Heart left ventricle (tissue), 16 donors: ENCODE measurements around the gene FGF2. TPM values are rescaled to one million over a fixed set of nuclear protein-coding genes. Genes with fewer than 3 reads are reported as not detected.

ENCODE experiments used
- ATAC-seq, 4 donors: fragments of 200-7000 bp; cut with Tn5 transposase; one replicate each; pipeline ENCODE4 v1.9.1; 2020 to 2022; ENCODE audit warnings: moderate library complexity in 4 of 4, mild to moderate bottlenecking in 3 of 4, moderate number of reproducible peaks in 1 of 4
- DNase-seq, 5 donors: peaks; one replicate each; pipeline ENCODE4 v3.0.0-alpha.2; 2020
- H3K27ac ChIP-seq, 12 donors: fragments of 200-600 bp; sonication (generic) in 4 of 12; one replicate each; pipeline versions ENCODE4 v1.5.0 to v1.8.0; 2016 to 2022; ENCODE audit warnings: mild to moderate bottlenecking in 2 of 12
- H3K27me3 ChIP-seq, 9 donors: fragments of 200-600 bp; sonication (generic) in 2 of 9; one replicate each; pipeline versions ENCODE4 v1.5.1 to v1.8.0; 2016 to 2022; ENCODE audit warnings: mild to moderate bottlenecking in 3 of 9
- H3K36me3 ChIP-seq, 9 donors: fragments of 200-600 bp; sonication (generic) in 2 of 9; one replicate each; pipeline versions ENCODE4 v1.5.0 to v1.8.0; 2018 to 2022; ENCODE audit warnings: mild to moderate bottlenecking in 2 of 9
- H3K4me1 ChIP-seq, 12 donors: fragments of 200-600 bp; sonication (generic) in 4 of 12; one replicate each; pipeline versions ENCODE4 v1.5.0 to v1.8.0; 2016 to 2022; ENCODE audit warnings: mild to moderate bottlenecking in 3 of 12
- H3K4me3 ChIP-seq, 12 donors: fragments of 200-600 bp; sonication (generic) in 4 of 12; one replicate each; pipeline versions ENCODE4 v1.5.0 to v1.8.0; 2017 to 2022; ENCODE audit warnings: mild to moderate bottlenecking in 9 of 12, moderate library complexity in 4 of 12
- H3K9me3 ChIP-seq, 12 donors: fragments of 200-600 bp; sonication (generic) in 4 of 12; one replicate each; pipeline versions ENCODE4 v1.5.0 to v1.8.0; 2016 to 2022; ENCODE audit warnings: mild to moderate bottlenecking in 1 of 12
- POLR2A ChIP-seq, 2 donors: fragments of 450-650 bp; IDR thresholded peaks; one replicate each; pipeline ENCODE4 v1.6.1; 2017; ENCODE audit warnings: antibody characterized with exemption in 2 of 2, mild to moderate bottlenecking in 2 of 2, moderate library complexity in 2 of 2
- WGBS, 4 donors: extraction: QIAGEN DNeasy Blood & Tissue Kit in 2 of 4; methylation state at CpG; one replicate each; pipeline versions ENCODE4 v1.1.5 to v1.1.7; 2013 to 2018; 5-methylcytosine and 5-hydroxymethylcytosine counted together
- intact Hi-C, 10 donors: fragments of 100-400 bp; cut with DNase I; formaldehyde crosslinking; loops; one replicate each; pipeline versions ENCODE4 v1.11.1 to v1.14.2; 2022
- polyA plus RNA-seq, 2 donors: library from polyadenylated mRNA; stranded (reverse); fragments of 200-250 nt; gene quantifications; one replicate each; pipeline ENCODE4 v1.2.3, GENCODE V29; 2013
- total RNA-seq, 9 donors: library from RNA; depleted of rRNA in 2 of 9; stranded (reverse); fragments of >200 nt in 2 of 9; fragmentation: NEBNext Ultra II Directional in 3 of 9; extraction: Animal tissue kit (Norgen Biotek cat#: 25700) in 3 of 9; gene quantifications; one replicate each; pipeline versions ENCODE4 v1.1.0 to v1.2.4, GENCODE V29; 2016 to 2023
- TF ChIP-seq, protein P1 (sequence below), 12 donors: fragments of 200-600 bp; sonication (generic) in 4 of 12; IDR thresholded peaks; one replicate each; pipeline versions ENCODE4 v1.5.0 to v1.8.0; 2018 to 2022; ENCODE audit warnings: antibody characterized with exemption in 12 of 12, mild to moderate bottlenecking in 5 of 12
- donor health status: ischemic (EF 13 %, LVEDD 7.1; RV severe dilation, severe dysfunction).
- donor health status: healthy with polysubstance abuse.
- donor health status: DM: no; HTN: yes; CAD: no.
- donor health status: DM: no; HTN: no; CAD: no.
- donor health status: ischemic (EF 25% LVEDD 6.9; RV normal size, moderate dysfunction).
- donor health status: ischemic (EF 25% LVEDD 5.7; RV mildly dilated, moderate dysfunction).
- donor health status: healthy.
- donor health status: DM: yes; HTN: yes; CAD: no.
- donor health status: ischemic (EF 35%, LVEDD 5.7; RV mildly dilated, moderate dysfunction).
- donor health status: nonischemic (EF 11% LVEDD 7.7; RV severe dilation, severe dysfunction).
- donor health status: DM: yes; HTN: yes; CAD: no.
- donor health status: PGD.
- donor health status: ischemic (EF 29% LVEDD 5.4; RV normal size, mild dysfunction).
- donor health status: nonischemic (EF 23%, LVEDD 6.1; RV moderate dilation, normal function).

The FGF2 gene
- total and polyA plus RNA-seq, 11 donors = 2.2 to 14.4 (median 5.9) TPM

- Histone ChIP-seq H3K36me3 (peaks cover 0 to 57% (median 9%) of the 10 kb centered on the region in 9 donors), H3K9me3 (no peaks in the 10 kb centered on the region), H3K4me1 (no peaks in the 10 kb centered on the region), H3K4me3 (no peak overlapping the region), H3K27ac (no peak overlapping the region), H3K27me3 (no peaks in the 10 kb centered on the region)
- DNase-seq (no peak), ATAC-seq (no peak)
- intact Hi-C loops = loop anchor here in 2 of 10 donors (5.0 to 10.0 kb wide), 2 partner anchors 62 to 150 kb away; no protein-coding TSS in a partner anchor
- WGBS, 4 donors = 94 to 96% (median 95%) methylated on average over 7 of the region's 7 CpGs
- TF ChIP-seq, protein P1, sequence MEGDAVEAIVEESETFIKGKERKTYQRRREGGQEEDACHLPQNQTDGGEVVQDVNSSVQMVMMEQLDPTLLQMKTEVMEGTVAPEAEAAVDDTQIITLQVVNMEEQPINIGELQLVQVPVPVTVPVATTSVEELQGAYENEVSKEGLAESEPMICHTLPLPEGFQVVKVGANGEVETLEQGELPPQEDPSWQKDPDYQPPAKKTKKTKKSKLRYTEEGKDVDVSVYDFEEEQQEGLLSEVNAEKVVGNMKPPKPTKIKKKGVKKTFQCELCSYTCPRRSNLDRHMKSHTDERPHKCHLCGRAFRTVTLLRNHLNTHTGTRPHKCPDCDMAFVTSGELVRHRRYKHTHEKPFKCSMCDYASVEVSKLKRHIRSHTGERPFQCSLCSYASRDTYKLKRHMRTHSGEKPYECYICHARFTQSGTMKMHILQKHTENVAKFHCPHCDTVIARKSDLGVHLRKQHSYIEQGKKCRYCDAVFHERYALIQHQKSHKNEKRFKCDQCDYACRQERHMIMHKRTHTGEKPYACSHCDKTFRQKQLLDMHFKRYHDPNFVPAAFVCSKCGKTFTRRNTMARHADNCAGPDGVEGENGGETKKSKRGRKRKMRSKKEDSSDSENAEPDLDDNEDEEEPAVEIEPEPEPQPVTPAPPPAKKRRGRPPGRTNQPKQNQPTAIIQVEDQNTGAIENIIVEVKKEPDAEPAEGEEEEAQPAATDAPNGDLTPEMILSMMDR (IDR thresholded peaks at IDR 0.05) = no peak
- no peak for TF ChIP-seq POLR2A (IDR thresholded peaks at IDR 0.05)
Measured at GRCh38 chr4:122906859-122907305, 80.3 kb downstream of the FGF2 start.

DNA sequence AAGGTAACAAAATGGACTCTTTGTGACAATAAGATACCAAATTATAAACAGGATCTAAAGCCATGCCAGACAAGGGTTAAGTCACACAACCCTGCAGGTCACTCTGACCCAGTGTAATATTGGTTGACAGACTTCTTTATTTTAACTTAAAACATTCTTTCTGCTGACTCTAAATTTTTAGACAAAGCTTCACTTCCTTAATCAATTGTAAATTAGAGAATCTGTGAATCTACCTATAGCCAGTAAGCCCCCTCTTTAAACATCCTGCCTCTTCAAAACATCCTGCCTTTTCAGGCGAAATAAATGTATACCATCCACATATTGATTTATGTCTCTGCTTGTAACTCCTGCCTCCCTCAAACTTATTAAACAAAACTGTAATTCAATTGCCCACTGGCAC, 81.6 kb downstream of the FGF2 start:
- DNase-seq (no peak), ATAC-seq (no peak)
- 89 to 100% (median 98%) methylated on average over 1 of the region's 1 CpG for WGBS, 4 donors
- no peaks in the 10 kb centered on the region for H3K9me3 ChIP-seq
- H3K27me3 ChIP-seq = no peaks in the 10 kb centered on the region
- no peaks in the 10 kb centered on the region for H3K4me1 ChIP-seq
- no peak overlapping the region for H3K4me3 ChIP-seq
- no peak overlapping the region for H3K27ac ChIP-seq
- no peak for TF ChIP-seq POLR2A (IDR thresholded peaks at IDR 0.05)
- TF ChIP-seq, protein P1 (IDR thresholded peaks at IDR 0.05) = no peak
- intact Hi-C loops = loop anchor here in 2 of 10 donors (5.0 to 10.0 kb wide), 2 partner anchors 63 to 151 kb away; no protein-coding TSS in a partner anchor
- peaks cover 0 to 62% (median 10%) of the 10 kb centered on the region in 9 donors for H3K36me3 ChIP-seq

DNA sequence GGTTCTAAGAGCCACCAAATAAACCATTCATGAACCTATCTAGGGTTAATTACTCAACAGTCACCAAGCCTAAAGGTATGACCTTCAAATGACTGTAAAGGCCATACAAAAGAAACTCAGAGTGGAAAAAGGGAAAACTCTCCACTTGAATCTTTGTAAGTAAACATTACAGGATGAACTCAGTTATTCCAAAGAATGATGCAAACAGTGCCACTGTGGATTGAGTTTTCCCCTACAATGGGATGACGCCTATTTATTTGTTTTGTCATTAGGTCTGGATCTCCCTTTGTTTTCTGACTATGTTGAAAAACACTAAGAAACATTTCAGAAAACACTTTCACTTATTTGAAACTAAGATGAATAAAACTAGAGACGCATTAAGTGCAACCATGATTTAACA, 83.1 kb downstream of the FGF2 start:
- TF ChIP-seq, protein P1 (IDR thresholded peaks at IDR 0.05) = no peak
- no peak for TF ChIP-seq POLR2A (IDR thresholded peaks at IDR 0.05)
- 71 to 97% (median 87%) methylated on average over 2 of the region's 2 CpGs for WGBS, 4 donors
- ATAC-seq (no peak), DNase-seq (no peak)
- Histone ChIP-seq H3K36me3 (peaks cover 0 to 68% (median 10%) of the 10 kb centered on the region in 9 donors), H3K27me3 (no peaks in the 10 kb centered on the region), H3K9me3 (no peaks in the 10 kb centered on the region), H3K27ac (no peak overlapping the region), H3K4me1 (no peaks in the 10 kb centered on the region), H3K4me3 (no peak overlapping the region)
- intact Hi-C loops = loop anchor here in 5 of 10 donors (5.0 to 10.0 kb wide), 3 partner anchors 65 to 152 kb away; partner anchors contain the start of gene FGF2 (in 1 of the 5)

GRCh38 chr4:122911588-122911987, 85.0 kb downstream of the FGF2 start:
- Histone ChIP-seq H3K4me3 (no peak overlapping the region), H3K27me3 (no peaks in the 10 kb centered on the region), H3K9me3 (no peaks in the 10 kb centered on the region), H3K27ac (no peak overlapping the region), H3K36me3 (peaks cover 0 to 70% (median 12%) of the 10 kb centered on the region in 9 donors), H3K4me1 (no peaks in the 10 kb centered on the region)
- intact Hi-C loops = loop anchor here in 3 of 10 donors (5.0 to 10.0 kb wide), 2 partner anchors 87 to 154 kb away; partner anchors contain the start of gene FGF2 (in 1 of the 3)
- ATAC-seq (no peak), DNase-seq (no peak)
- TF ChIP-seq, protein P1 (IDR thresholded peaks at IDR 0.05) = no peak
- TF ChIP-seq POLR2A (IDR thresholded peaks at IDR 0.05) = no peak
- WGBS, 4 donors = 46 to 63% (median 49%) methylated on average over 1 of the region's 1 CpG
